Left kidney (tissue), 2 donors: ENCODE results near the gene MMS22L. TPM values are rescaled to one million over a fixed set of nuclear protein-coding genes. Genes with fewer than 3 reads are reported as not detected.

Source experiments
- DNase-seq: peaks from one replicate; pipeline ENCODE4 v3.0.0-alpha.2; 2013
- polyA plus RNA-seq: library from polyadenylated mRNA; unstranded; fragments of 120-200 nt; gene quantifications from one replicate; pipeline ENCODE4 v1.2.1, GENCODE V29; 2013; ENCODE audit not compliant: insufficient read length

MMS22L gene
- polyA plus RNA-seq, 1 donor, result 19.0 TPM

GRCh38 chr6:97136626-97137358 lies 146.2 kb downstream of the MMS22L start:
- no peak for DNase-seq

- no peak for DNase-seq
These were observed 149.9 kb downstream of the MMS22L start for GRCh38 chr6:97133067-97133466.

DNA sequence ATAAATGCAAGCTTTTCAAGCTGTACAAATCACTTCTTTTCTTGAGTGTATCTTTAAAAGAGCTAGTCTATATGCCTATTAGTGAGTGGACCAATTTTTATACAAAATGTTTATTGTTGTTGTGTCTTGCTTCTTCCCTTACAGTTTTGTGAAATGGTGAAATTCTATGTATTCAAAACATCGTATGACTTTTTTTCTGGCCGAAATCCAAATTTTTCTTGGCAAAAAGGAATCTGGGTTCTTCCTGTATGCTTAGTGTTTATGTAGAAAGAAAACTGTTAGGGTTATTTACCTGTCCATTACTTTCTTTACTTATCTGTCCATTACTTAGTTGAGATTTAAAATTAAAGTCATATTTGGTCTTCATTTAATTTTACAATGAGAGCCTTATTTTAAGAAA lies 153.9 kb downstream of the MMS22L start:
- no peak for DNase-seq

DNA sequence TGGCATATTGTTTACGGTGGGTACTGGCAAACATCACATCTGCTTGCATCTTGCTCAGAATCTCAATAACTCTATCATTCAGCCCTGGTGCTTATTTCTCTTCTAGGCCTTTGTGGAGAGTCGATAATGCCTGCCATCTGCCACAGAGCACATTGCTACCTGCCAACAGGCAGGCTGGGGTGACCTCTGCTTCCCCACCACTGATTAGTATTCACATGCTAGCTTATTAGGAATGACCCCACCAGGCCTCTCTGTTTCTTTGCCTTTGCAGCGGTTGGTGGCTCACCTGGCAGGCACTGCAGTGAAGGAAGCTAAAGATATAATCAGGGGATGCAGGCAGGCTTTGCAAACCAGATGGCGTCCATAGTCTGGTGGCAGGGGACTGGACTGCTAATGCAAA lies 154.5 kb downstream of the MMS22L start:
- no peak for DNase-seq

- no peak for DNase-seq
These were observed 159.4 kb downstream of the MMS22L start for GRCh38 chr6:97123652-97124051.

- no peak for DNase-seq
These were observed 159.9 kb downstream of the MMS22L start for GRCh38 chr6:97123112-97123511.

DNA sequence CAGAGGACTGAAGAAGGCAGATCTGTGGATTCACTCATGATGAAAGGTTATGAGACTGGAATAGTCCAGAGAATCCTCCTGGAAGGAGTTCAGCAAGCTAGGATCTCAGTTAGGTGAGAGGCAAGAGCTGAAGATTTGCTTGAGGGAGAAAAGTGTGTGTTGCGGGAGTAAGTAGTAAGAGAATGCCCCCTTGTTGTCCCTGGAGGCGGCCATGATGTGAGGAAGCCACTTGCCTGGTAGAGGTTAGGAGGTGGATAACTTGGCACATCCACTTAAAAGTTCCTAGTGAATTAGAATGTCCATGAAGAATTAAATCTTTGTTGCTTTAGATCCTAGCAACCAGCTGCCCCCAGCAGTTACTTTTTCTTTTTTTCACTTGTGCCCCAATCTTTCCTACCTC lies 162.5 kb downstream of the MMS22L start:
- no peak for DNase-seq

GRCh38 chr6:97114645-97115044 lies 168.4 kb downstream of the MMS22L start:
- no peak for DNase-seq

- DNase-seq, result no peak
These were observed 169.8 kb downstream of the MMS22L start for GRCh38 chr6:97113170-97113569.

DNA sequence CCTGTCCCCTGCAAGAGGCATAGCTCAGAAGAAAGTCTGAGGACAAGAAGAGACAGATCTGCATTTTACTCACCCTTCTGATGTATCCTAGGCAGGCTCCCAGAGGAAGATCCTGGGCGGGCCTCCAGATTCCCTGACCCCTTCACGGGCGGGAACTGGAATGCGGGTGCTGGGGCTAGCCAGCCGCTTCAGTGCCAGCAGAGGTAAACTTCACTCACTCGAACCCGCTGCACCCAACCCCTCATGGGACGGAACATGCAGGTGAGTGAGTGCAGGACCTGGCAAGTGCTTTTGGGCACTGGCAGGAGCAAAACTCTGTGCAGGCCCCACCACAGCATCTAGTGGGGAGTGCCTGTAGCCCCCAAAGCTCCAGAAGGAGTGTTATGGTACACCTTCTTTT lies 171.8 kb downstream of the MMS22L start:
- no peak for DNase-seq

DNA sequence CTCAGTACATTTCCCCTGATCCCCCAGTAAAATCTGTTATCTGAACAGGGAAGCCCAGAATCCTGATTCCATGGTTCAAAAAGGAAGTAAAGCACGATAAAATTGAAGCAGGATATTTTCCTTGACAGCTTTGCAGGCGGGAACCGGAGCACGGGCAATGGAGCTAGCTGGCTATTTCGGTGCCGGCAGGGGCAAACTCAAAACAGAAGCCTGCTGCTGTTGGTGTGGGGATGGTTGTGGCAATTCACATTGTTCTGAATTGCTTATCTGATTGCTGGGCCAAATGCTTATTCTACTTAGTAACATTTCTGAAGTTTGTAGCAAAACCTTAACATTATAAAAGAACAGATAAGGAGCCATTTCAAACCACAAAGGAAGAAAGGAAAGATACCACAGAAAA lies 172.4 kb downstream of the MMS22L start:
- DNase-seq, result no peak

DNA sequence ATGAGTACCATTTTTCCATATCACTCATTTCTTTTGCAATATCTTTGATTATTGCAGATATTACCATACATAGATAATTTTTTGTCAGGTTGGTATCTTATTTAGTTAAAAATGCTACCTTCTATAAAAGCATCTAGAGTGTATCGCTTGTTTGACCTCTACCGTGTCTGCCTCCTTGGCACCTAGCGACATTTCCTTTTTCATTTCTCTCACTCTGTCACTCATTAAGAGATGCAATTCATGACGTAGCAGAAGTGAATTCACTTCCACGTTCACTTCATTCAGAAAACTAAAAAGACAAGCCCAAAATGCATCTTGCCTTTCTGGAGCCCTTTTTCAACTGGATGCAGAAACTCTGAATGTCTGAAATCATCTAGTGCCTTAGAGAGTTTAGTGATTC lies 172.9 kb downstream of the MMS22L start:
- DNase-seq, result no peak

DNA sequence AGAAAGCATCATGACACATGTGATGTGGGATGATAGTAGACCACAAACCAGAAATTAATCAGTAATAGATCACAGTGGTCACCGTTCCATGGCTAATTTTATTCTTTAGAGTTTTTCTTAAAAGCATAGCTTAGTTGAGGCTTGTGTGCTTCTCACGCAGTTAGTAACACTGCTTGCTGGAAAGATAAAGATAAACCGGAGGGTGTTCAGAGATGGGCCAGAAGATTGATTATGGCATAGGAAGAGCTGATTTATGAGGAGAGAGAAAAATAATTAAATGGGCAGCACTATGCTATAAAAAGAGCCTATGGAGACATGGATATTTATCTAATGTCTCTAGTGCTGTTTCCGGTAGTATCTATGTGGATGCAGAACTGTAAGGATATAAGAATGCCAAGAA lies 173.6 kb downstream of the MMS22L start:
- no peak for DNase-seq

DNA sequence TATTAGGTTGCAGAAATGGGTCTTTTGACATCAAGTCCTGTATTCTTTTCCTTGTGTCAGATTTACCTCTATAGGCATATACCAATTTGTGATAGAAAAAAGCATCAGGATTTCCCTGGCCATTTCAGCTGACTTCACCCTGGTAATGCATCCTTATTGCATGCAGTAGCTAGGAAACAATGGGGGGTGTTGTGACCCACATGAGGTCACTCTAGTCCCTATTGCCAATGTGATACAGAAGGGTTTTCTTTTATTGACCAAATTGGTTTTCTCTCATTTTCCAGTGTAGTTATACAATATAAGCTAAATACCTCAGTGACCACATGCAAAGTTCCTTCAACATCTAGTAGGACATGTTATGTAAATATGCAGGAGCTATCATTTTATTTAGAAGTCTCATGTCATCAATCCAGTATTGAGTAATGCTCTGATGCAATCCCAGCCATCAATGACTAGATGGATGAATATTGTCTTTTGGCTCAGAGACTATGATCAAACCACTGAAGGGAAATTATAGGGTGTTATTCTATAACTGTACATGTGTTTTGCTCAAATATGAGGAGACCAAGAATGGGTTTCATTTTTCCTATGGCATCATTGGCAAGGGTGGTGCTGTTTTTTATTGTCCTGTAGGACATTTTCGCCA lies 180.7 kb downstream of the MMS22L start:
- DNase-seq, result no peak

GRCh38 chr6:97100696-97101095 lies 182.3 kb downstream of the MMS22L start:
- DNase-seq, result no peak

GRCh38 chr6:97097068-97098047 lies 185.7 kb downstream of the MMS22L start:
- no peak for DNase-seq

GRCh38 chr6:97095311-97095850 lies 187.6 kb downstream of the MMS22L start:
- DNase-seq, result no peak

DNA sequence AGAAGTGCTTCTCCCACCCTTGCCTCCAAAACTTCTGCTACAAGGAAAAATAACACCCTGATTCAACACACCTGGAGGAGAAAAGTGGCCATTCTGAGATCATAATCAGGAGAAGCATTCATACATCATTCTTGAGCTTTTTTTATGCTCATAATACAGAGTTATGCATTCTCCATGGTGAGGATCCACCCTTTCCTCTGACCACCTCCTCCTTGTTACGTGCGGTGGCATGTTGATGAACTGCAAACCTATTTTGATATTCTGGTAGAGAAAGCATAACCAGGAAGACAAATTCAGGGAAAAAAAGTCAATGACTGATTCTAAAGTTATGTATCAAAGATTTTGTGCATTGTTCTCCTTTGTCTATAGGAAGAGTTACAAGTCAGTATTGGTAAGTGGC lies 188.6 kb downstream of the MMS22L start:
- DNase-seq, result no peak

GRCh38 chr6:97092673-97093305 lies 190.2 kb downstream of the MMS22L start:
- DNase-seq, result no peak
